ENCODE results near the gene FAM110C. TPM values are rescaled to one million over a fixed set of nuclear protein-coding genes. Genes with fewer than 3 reads are reported as not detected.
"Not testable (repeated sequence)": the region's sequence is repeated elsewhere in the genome, so short reads cannot be mapped to it uniquely, and the experiment has no call there.

Gene FAM110C
- total RNA-seq, 2 experiments from 2014 or later = 0.21 to 0.22 TPM

DNA sequence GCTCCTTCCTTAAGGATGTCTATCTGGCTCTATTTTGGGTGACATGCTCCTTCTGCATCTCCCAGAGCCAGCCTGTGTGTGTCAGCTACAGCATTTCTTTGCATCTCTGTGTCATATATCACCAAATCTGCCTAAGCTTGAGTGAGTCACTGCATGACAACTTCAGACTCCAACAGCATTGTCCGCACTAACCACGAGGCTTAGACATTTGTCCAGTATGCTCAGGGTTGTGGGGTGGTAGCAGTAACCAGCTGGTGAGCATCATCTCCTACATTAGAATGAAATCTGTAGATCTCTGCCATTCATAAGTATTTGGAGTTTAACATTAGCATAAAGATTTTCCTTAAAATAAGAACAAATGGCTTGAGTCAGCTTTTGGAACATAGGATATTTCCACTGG lies 30.4 kb downstream of the FAM110C start:
- H3K36me3 Mint-ChIP-seq (ENCODE audit: low read depth); H3K4me3 Mint-ChIP-seq; H3K27ac Mint-ChIP-seq; POLR2A ChIA-PET; H3K9me3 Mint-ChIP-seq; H3K4me1 Mint-ChIP-seq; DNase-seq: not testable (repeated sequence)
- H3K27me3 Mint-ChIP-seq = peaks cover 16% of the 10 kb centered on the region
- CTCF ChIA-PET = interaction anchor here (2.1 kb wide), 1 partner anchor 274 kb away, joined by 4 read pairs; no protein-coding TSS in a partner anchor

DNA sequence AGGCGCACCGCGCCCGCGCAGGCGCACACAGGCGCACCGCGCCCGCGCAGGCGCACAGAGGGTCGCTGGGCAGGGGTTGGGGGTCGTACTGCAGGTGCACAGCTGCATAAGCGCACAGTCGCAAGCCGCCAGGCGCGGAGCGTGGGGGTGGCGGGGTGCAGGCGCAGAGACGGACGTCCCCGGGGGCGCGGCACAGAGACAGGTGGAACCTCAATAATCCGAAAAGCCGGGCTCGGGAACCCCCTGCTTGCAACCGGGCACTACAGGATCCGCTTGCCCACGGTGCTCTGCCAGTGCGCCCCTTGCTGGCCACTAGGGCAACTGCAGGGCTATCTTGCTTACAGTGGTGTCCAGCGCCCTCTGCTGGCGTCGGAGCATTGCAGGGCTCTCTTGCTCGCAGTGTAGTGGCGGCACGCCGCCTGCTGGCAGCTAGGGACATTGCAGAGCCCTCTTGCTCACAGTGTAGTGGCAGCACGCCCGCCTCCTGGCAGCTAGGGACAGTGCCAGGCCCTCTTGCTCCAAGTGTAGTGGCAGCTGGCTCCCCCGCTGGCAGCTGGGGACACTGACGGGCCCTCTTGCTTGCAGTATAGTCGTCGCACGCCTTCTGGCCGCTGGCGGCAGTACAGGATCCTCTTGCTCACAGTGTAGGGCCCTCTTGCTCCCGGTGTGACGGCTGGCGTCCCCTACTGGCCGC lies 34.9 kb downstream of the FAM110C start:
- DNase-seq = peak; percentile 61
- ChIA-PET CTCF (interaction anchor here (0.7 to 1.6 kb wide), 6 partner anchors 9 to 659 kb away, joined by 3 to 4 read pairs (median 3); no protein-coding TSS in a partner anchor), POLR2A (no interaction called here)
- Mint-ChIP-seq H3K27ac (peak overlapping the region; percentile 60), H3K4me3 (peak overlapping the region; percentile 16), H3K36me3 (ENCODE audit: low read depth) (no peaks in the 10 kb centered on the region), H3K9me3 (no peaks in the 10 kb centered on the region), H3K27me3 (peaks cover 16% of the 10 kb centered on the region), H3K4me1 (no peaks in the 10 kb centered on the region)

DNA sequence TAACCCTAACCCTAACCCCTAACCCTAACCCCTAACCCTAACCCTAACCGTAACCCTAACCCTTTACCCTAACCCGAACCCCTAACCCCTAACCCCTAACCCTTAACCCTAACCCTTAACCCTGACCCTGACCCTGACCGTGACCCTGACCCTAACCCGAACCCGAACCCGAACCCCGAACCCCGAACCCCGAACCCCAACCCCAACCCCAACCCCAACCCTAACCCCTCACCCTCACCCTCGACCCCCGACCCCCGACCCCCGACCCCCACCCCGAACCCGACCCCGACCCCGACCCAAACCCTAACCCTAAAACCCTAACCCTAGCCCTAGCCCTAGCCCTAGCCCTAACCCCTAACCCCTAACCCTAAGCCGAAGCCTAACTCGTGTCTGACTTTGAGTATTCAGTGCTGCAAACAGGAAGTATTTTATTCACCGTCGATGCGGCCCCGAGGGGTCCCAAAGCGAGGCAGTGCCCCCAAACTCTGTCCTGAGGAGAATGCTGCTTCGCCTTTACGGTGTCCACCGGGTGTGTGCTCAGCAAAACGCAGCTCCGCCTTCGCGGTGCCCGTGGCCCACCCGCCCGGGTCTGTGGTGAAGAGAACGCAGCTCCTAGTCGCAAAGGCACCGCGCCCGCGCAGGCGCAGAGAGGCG lies 36.0 kb downstream of the FAM110C start:
- no peaks in the 10 kb centered on the region for H3K4me1 Mint-ChIP-seq
- DNase-seq = no peak
- H3K27me3 Mint-ChIP-seq = peaks cover 14% of the 10 kb centered on the region
- no peaks in the 10 kb centered on the region for H3K9me3 Mint-ChIP-seq
- ChIA-PET CTCF (no interaction called here), POLR2A (no interaction called here)
- H3K27ac Mint-ChIP-seq = no peak overlapping the region
- no peak overlapping the region for H3K4me3 Mint-ChIP-seq
- no peaks in the 10 kb centered on the region for H3K36me3 Mint-ChIP-seq (ENCODE audit: low read depth)

Other genes starting within 250 kb of the FAM110C start
- 10 to 100 TPM; 19.6 to 21.0 TPM for gene SH3YL1, start 217.5 kb upstream of the FAM110C start, total RNA-seq
- gene ACP1, start 218.4 kb upstream of the FAM110C start, total RNA-seq = 10 to 100 TPM; 85.3 to 90.8 TPM
- not detected for gene ALKAL2, start 241.6 kb upstream of the FAM110C start, total RNA-seq

Data from activated CD4-positive, alpha-beta T cell treated with anti-CD3 and anti-CD28 coated beads, Interleukin-2, amount 10 ng/mL, durations not matched to agents 7 days and 5 days (primary cell).